Uterus (tissue), 4 donors: Measurements from ENCODE around the gene HYDIN. TPM values are rescaled to one million over a fixed set of nuclear protein-coding genes. Genes with fewer than 3 reads are reported as not detected.

ENCODE experiments used
- DNase-seq, 2 donors: peaks; one replicate each; pipeline ENCODE4 v3.0.0-alpha.2; 2019 to 2020
- H3K27ac ChIP-seq, 2 donors: fragments of 200-600 bp; sonication (generic); 1 replicate in 1 of 2; 2 replicates in 1 of 2; pipeline ENCODE4 v1.5.1; 2016 to 2018
- H3K27me3 ChIP-seq, 2 donors: fragments of 200-600 bp; sonication (generic); one replicate each; pipeline ENCODE4 v1.5.1; 2018 to 2019; ENCODE audit warnings: control low read depth in 1 of 2
- H3K36me3 ChIP-seq, 2 donors: fragments of 200-600 bp; sonication (generic); one replicate each; pipeline ENCODE4 v1.5.1; 2019; ENCODE audit warnings: control low read depth in 1 of 2
- H3K4me1 ChIP-seq, 2 donors: fragments of 200-600 bp; sonication (generic); one replicate each; pipeline ENCODE4 v1.5.1; 2018 to 2019; ENCODE audit warnings: control low read depth in 1 of 2
- H3K4me3 ChIP-seq, 2 donors: fragments of 200-600 bp; sonication (generic); 1 replicate in 1 of 2; 2 replicates in 1 of 2; pipeline ENCODE4 v1.5.1; 2018 to 2019; ENCODE audit warnings: mild to moderate bottlenecking in 1 of 2
- H3K9me3 ChIP-seq, 2 donors: fragments of 200-600 bp; sonication (generic); one replicate each; pipeline ENCODE4 v1.5.1; 2019; ENCODE audit warnings: control low read depth in 1 of 2
- CTCF ChIP-seq, 4 experiments: fragments of 200-600 bp in 2 of 4; fragments of 450-650 bp in 2 of 4; sonication (generic) in 2 of 4; IDR thresholded peaks; one replicate each; pipeline ENCODE4 v1.5.1; 2016 to 2019; ENCODE audit warnings: antibody characterized with exemption in 4 of 4, mild to moderate bottlenecking in 2 of 4, moderate library complexity in 1 of 4
- POLR2A ChIP-seq, 2 donors: fragments of 450-650 bp; IDR thresholded peaks; one replicate each; pipeline ENCODE4 v1.6.1; 2016; ENCODE audit warnings: antibody characterized with exemption in 2 of 2, mild to moderate bottlenecking in 1 of 2, moderate library complexity in 1 of 2
- intact Hi-C: fragments of 100-400 bp; cut with DNase I; formaldehyde crosslinking; loops from one replicate; pipeline ENCODE4 v1.15.1; 2023; ENCODE audit warnings: low total_unique reads
- total RNA-seq, 4 donors: library from RNA; depleted of rRNA in 3 of 4; stranded (reverse); fragments of >200 nt in 3 of 4; gene quantifications; one replicate each; pipeline versions ENCODE4 v1.1.0 to v1.2.4, GENCODE V29; 2014 to 2023
- donor health status: DM: yes; HTN: yes; CAD: no.

HYDIN gene
- total RNA-seq, 4 donors from 2014 or later: under 0.01 to 23.6 (median 8.8) TPM

GRCh38 chr16:70778901-70779309, 451.6 kb downstream of the HYDIN start:
- Histone ChIP-seq H3K27me3 (no peaks in the 10 kb centered on the region), H3K27ac (peak overlapping the region; percentile 35 to 43), H3K9me3 (no peaks in the 10 kb centered on the region), H3K36me3 (no peaks in the 10 kb centered on the region), H3K4me3 (no peak overlapping the region), H3K4me1 (no peaks in the 10 kb centered on the region)
- peak; percentile 83 to 89 for DNase-seq
- intact Hi-C loops: no loop called here
- TF ChIP-seq POLR2A (IDR thresholded peaks at IDR 0.05) (no peak), CTCF (IDR thresholded peaks at IDR 0.05) (no peak)

- no peaks in the 10 kb centered on the region for H3K4me1 ChIP-seq
- no peak overlapping the region for H3K4me3 ChIP-seq
- TF ChIP-seq POLR2A (IDR thresholded peaks at IDR 0.05) (no peak), CTCF (IDR thresholded peaks at IDR 0.05) (no peak)
- H3K9me3 ChIP-seq: no peaks in the 10 kb centered on the region
- no peaks in the 10 kb centered on the region for H3K36me3 ChIP-seq
- DNase-seq: peak in 1 of 2 donors; percentile 33
- intact Hi-C loops: no loop called here
- no peaks in the 10 kb centered on the region for H3K27me3 ChIP-seq
- peak overlapping the region; percentile 38 to 43 for H3K27ac ChIP-seq
Measured at GRCh38 chr16:70777973-70778406, 452.5 kb downstream of the HYDIN start.

- intact Hi-C loops: no loop called here
- Histone ChIP-seq H3K4me1 (no peaks in the 10 kb centered on the region), H3K9me3 (no peaks in the 10 kb centered on the region), H3K36me3 (no peaks in the 10 kb centered on the region), H3K27me3 (no peaks in the 10 kb centered on the region), H3K27ac (peak overlapping the region; percentile 38 to 43), H3K4me3 (no peak overlapping the region)
- TF ChIP-seq POLR2A (IDR thresholded peaks at IDR 0.05) (no peak), CTCF (IDR thresholded peaks at IDR 0.05) (no peak)
- peak in 1 of 2 donors; percentile 13 for DNase-seq
Measured at GRCh38 chr16:70777496-70777895, 453.0 kb downstream of the HYDIN start.

GRCh38 chr16:70775399-70775798, 455.1 kb downstream of the HYDIN start:
- H3K4me1 ChIP-seq: no peaks in the 10 kb centered on the region
- H3K27ac ChIP-seq: no peak overlapping the region
- no peaks in the 10 kb centered on the region for H3K27me3 ChIP-seq
- no peaks in the 10 kb centered on the region for H3K36me3 ChIP-seq
- no peak overlapping the region for H3K4me3 ChIP-seq
- intact Hi-C loops: no loop called here
- TF ChIP-seq CTCF (IDR thresholded peaks at IDR 0.05): no peak
- H3K9me3 ChIP-seq: no peaks in the 10 kb centered on the region
- peak in 1 of 2 donors; percentile 5 for DNase-seq

GRCh38 chr16:70774261-70774660, 456.3 kb downstream of the HYDIN start:
- no peak overlapping the region for H3K4me3 ChIP-seq
- no peak overlapping the region for H3K27ac ChIP-seq
- H3K4me1 ChIP-seq: no peaks in the 10 kb centered on the region
- no peaks in the 10 kb centered on the region for H3K27me3 ChIP-seq
- intact Hi-C loops: no loop called here
- no peaks in the 10 kb centered on the region for H3K9me3 ChIP-seq
- H3K36me3 ChIP-seq: no peaks in the 10 kb centered on the region
- DNase-seq: no peak
- TF ChIP-seq CTCF (IDR thresholded peaks at IDR 0.05) (no peak), POLR2A (IDR thresholded peaks at IDR 0.05) (no peak)
